SK-N-MC (cell line): ENCODE measurements around the gene MAP3K5.

Experiments used
- DNase-seq: peaks from one replicate; pipeline ENCODE4 v3.0.0-alpha.2; 2011; ENCODE audit warnings: low read depth, low spot score
- H3K27ac ChIP-seq: fragments of 200-600 bp; sonication (generic); 2 replicates; pipeline ENCODE4 v1.5.1; 2016; ENCODE audit warnings: mixed run types
- H3K36me3 ChIP-seq: fragments of 200-600 bp; sonication (generic); 2 replicates; pipeline ENCODE4 v1.6.1; 2017; ENCODE audit warnings: antibody characterized with exemption, low read length, mixed read lengths; ENCODE audit not compliant: insufficient read depth
- H3K4me3 ChIP-seq: fragments of 200-600 bp; sonication (generic); 2 replicates; pipeline ENCODE4 v1.5.1; 2016
- H3K9ac ChIP-seq: fragments of 200-600 bp; sonication (generic); 2 replicates; pipeline ENCODE4 v1.8.0; 2017; ENCODE audit warnings: mixed run types, mixed read lengths; ENCODE audit not compliant: insufficient read length
- H3K9me3 ChIP-seq: fragments of 200-600 bp; sonication (generic); 2 replicates; pipeline ENCODE4 v1.6.1; 2017; ENCODE audit warnings: low read depth, mild to moderate bottlenecking, antibody characterized with exemption, low read length, moderate library complexity, mixed read lengths
- EZH2 ChIP-seq: fragments of 200-600 bp; sonication (generic); IDR thresholded peaks from one replicate; pipeline ENCODE4 v1.6.1; 2017; ENCODE audit warnings: antibody characterized with exemption
- FOXP2 ChIP-seq: optimal IDR thresholded peaks from 2 replicates; pipeline ENCODE3; 2011; ENCODE audit warnings: mild to moderate bottlenecking, moderate library complexity; ENCODE audit not compliant: insufficient read depth; ENCODE audit errors: extremely low read length, control extremely low read depth
- POLR2AphosphoS5 ChIP-seq: IDR thresholded peaks from 2 replicates; pipeline ENCODE4 v1.6.1; 2012; ENCODE audit warnings: mild to moderate bottlenecking, low read depth, low read length, borderline replicate concordance

The MAP3K5 gene

GRCh38 chr6:136655239-136656014 is 136.8 kb downstream of the MAP3K5 start:
- H3K9ac ChIP-seq: no peak overlapping the region
- no peak overlapping the region for H3K4me3 ChIP-seq
- H3K27ac ChIP-seq: no peak overlapping the region
- TF ChIP-seq FOXP2 (no peak), POLR2AphosphoS5 (no peak), EZH2 (no peak)
- DNase-seq: no peak
- H3K36me3 ChIP-seq: peaks cover 11% of the 10 kb centered on the region
- H3K9me3 ChIP-seq: no peaks in the 10 kb centered on the region

- DNase-seq: no peak
- H3K36me3 ChIP-seq: peaks cover 20% of the 10 kb centered on the region
- TF ChIP-seq EZH2: no peak
- TF ChIP-seq FOXP2: no peak
- no peak for TF ChIP-seq POLR2AphosphoS5
- H3K4me3 ChIP-seq: no peak overlapping the region
- H3K9ac ChIP-seq: no peak overlapping the region
- H3K9me3 ChIP-seq: no peaks in the 10 kb centered on the region
- H3K27ac ChIP-seq: no peak overlapping the region
These were observed 138.2 kb downstream of the MAP3K5 start for GRCh38 chr6:136654086-136654485.

- Histone ChIP-seq H3K27ac (no peak overlapping the region), H3K4me3 (no peak overlapping the region), H3K9me3 (no peaks in the 10 kb centered on the region), H3K36me3 (peaks cover 24% of the 10 kb centered on the region), H3K9ac (no peak overlapping the region)
- DNase-seq: no peak
- TF ChIP-seq EZH2 (no peak), POLR2AphosphoS5 (no peak), FOXP2 (no peak)
These were observed 139.6 kb downstream of the MAP3K5 start for GRCh38 chr6:136652656-136653055.

GRCh38 chr6:136651982-136652381 is 140.3 kb downstream of the MAP3K5 start:
- Histone ChIP-seq H3K9me3 (no peaks in the 10 kb centered on the region), H3K36me3 (peaks cover 24% of the 10 kb centered on the region), H3K27ac (peak overlapping the region; percentile 25; the same call in 1 of the 2 replicates), H3K9ac (no peak overlapping the region), H3K4me3 (no peak overlapping the region)
- TF ChIP-seq FOXP2 (no peak), POLR2AphosphoS5 (no peak), EZH2 (no peak)
- no peak for DNase-seq

GRCh38 chr6:136647363-136647852 is 144.9 kb downstream of the MAP3K5 start:
- Histone ChIP-seq H3K9me3 (no peaks in the 10 kb centered on the region), H3K4me3 (no peak overlapping the region), H3K36me3 (peaks cover 20% of the 10 kb centered on the region), H3K9ac (no peak overlapping the region), H3K27ac (no peak overlapping the region)
- DNase-seq: no peak
- no peak for TF ChIP-seq FOXP2
- TF ChIP-seq POLR2AphosphoS5: no peak
- no peak for TF ChIP-seq EZH2

- Histone ChIP-seq H3K9me3 (no peaks in the 10 kb centered on the region), H3K27ac (peak overlapping the region; percentile 55), H3K9ac (peak overlapping the region; percentile 14), H3K4me3 (no peak overlapping the region; the same call in 1 of the 2 replicates), H3K36me3 (peaks cover 14% of the 10 kb centered on the region)
- no peak for TF ChIP-seq EZH2
- no peak for TF ChIP-seq FOXP2
- no peak for TF ChIP-seq POLR2AphosphoS5
- DNase-seq: no peak
These were observed 145.9 kb downstream of the MAP3K5 start for GRCh38 chr6:136646377-136646776.

GRCh38 chr6:136644597-136644952 is 147.7 kb downstream of the MAP3K5 start:
- Histone ChIP-seq H3K4me3 (no peak overlapping the region), H3K9me3 (no peaks in the 10 kb centered on the region), H3K36me3 (peaks cover 5% of the 10 kb centered on the region), H3K27ac (no peak overlapping the region), H3K9ac (no peak overlapping the region)
- DNase-seq: no peak
- no peak for TF ChIP-seq POLR2AphosphoS5
- no peak for TF ChIP-seq FOXP2
- TF ChIP-seq EZH2: no peak

GRCh38 chr6:136643850-136644596 is 148.3 kb downstream of the MAP3K5 start:
- Histone ChIP-seq H3K4me3 (no peak overlapping the region), H3K27ac (no peak overlapping the region), H3K9me3 (no peaks in the 10 kb centered on the region), H3K9ac (no peak overlapping the region), H3K36me3 (peaks cover 4% of the 10 kb centered on the region)
- DNase-seq: peak; percentile 63
- TF ChIP-seq EZH2 (no peak), POLR2AphosphoS5 (no peak), FOXP2 (no peak)
